Testis (tissue), 2 donors: ENCODE measurements around the gene NHSL2.

Experiments
- POLR2A ChIP-seq: fragments of 450-650 bp; IDR thresholded peaks from one replicate; pipeline ENCODE4 v1.6.1; 2017; ENCODE audit warnings: antibody characterized with exemption, mild to moderate bottlenecking, moderate library complexity
- TF ChIP-seq, protein P1 (sequence below), 3 experiments: fragments of 450-650 bp in 2 of 3; fragments of 200-600 bp in 1 of 3; sonication (generic) in 1 of 3; IDR thresholded peaks; one replicate each; pipeline ENCODE4 v1.5.1; 2016 to 2019; ENCODE audit warnings: antibody characterized with exemption in 3 of 3, mild to moderate bottlenecking in 2 of 3, moderate library complexity in 1 of 3

DNA sequence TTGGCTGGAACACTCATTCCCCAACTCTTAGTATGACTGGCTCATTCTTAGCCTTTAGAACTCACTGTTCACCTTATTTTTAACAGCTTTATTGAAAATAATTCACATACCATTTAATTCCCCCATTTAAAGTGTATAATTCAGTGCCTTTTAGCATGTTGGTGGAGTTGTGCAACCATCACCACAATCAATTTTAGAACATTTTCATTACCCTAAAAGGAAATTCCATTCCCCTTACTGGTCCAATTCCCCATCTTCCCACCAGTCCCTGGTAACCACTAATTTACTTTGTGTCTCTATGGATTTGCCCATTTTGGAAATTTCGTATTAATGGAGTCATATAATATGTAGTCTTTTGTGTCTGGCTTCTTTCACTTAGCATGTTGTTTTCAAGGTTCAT is 19.7 kb downstream of the NHSL2 start:
- no peak for TF ChIP-seq POLR2A
- TF ChIP-seq, protein P1, sequence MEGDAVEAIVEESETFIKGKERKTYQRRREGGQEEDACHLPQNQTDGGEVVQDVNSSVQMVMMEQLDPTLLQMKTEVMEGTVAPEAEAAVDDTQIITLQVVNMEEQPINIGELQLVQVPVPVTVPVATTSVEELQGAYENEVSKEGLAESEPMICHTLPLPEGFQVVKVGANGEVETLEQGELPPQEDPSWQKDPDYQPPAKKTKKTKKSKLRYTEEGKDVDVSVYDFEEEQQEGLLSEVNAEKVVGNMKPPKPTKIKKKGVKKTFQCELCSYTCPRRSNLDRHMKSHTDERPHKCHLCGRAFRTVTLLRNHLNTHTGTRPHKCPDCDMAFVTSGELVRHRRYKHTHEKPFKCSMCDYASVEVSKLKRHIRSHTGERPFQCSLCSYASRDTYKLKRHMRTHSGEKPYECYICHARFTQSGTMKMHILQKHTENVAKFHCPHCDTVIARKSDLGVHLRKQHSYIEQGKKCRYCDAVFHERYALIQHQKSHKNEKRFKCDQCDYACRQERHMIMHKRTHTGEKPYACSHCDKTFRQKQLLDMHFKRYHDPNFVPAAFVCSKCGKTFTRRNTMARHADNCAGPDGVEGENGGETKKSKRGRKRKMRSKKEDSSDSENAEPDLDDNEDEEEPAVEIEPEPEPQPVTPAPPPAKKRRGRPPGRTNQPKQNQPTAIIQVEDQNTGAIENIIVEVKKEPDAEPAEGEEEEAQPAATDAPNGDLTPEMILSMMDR (IDR thresholded peaks at IDR 0.05) = no peak
